ENCODE data around the gene RELT.

RELT gene

GRCh38 chr11:73389916-73390315, 13.7 kb downstream of the RELT start:
- no peak for FAIRE-seq

GRCh38 chr11:73390601-73391565, 14.7 kb downstream of the RELT start:
- FAIRE-seq = no peak
- no peak for DNase-seq (ENCODE audit: low spot score)

More at GRCh38 chr11:73389916-73390315, 13.7 kb downstream of the RELT start:
- no peak for DNase-seq (ENCODE audit: low spot score)

DNA sequence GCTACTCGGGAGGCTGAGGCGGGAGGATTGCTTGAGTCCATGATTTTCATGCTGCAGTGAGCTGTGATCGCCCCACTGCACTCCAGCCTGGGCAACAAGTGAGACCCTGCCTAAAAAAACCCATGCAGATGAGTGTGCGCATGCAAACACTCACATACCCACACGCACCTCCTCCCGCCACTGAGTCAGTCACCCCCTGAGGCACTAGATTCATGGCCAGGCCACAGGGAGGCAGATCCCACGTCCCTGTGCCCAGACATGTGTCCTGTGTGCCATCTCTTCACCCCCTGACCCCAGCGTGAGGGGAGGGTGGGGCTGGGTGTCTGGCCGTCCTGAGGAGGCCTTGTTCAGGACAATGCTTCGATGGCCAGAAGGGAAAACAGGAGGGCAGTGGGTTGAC, 15.5 kb downstream of the RELT start:
- no peak for FAIRE-seq
- no peak for DNase-seq (ENCODE audit: low spot score)

GRCh38 chr11:73392108-73393010, 16.2 kb downstream of the RELT start:
- FAIRE-seq (no peak), DNase-seq (ENCODE audit: low spot score) (no peak)

DNA sequence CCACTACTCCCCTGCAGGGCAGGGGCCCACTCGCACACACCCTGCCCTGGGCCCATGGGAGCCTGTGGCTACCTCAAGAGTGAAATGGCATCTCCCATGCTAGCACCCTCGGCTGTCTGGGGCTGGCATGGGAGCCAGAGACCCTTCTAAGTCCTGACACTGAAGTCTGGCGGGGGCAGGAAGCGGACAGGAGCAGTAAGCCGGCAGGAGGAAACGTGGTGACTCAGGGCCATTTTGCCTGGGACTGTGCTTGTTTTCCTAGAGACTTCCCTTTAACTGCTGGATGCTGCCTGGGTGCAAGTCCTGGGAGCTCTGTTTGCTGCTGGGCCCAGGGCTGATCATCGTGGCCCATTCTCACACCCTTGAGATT, 16.8 kb downstream of the RELT start:
- FAIRE-seq (no peak), DNase-seq (ENCODE audit: low spot score) (no peak)

DNA sequence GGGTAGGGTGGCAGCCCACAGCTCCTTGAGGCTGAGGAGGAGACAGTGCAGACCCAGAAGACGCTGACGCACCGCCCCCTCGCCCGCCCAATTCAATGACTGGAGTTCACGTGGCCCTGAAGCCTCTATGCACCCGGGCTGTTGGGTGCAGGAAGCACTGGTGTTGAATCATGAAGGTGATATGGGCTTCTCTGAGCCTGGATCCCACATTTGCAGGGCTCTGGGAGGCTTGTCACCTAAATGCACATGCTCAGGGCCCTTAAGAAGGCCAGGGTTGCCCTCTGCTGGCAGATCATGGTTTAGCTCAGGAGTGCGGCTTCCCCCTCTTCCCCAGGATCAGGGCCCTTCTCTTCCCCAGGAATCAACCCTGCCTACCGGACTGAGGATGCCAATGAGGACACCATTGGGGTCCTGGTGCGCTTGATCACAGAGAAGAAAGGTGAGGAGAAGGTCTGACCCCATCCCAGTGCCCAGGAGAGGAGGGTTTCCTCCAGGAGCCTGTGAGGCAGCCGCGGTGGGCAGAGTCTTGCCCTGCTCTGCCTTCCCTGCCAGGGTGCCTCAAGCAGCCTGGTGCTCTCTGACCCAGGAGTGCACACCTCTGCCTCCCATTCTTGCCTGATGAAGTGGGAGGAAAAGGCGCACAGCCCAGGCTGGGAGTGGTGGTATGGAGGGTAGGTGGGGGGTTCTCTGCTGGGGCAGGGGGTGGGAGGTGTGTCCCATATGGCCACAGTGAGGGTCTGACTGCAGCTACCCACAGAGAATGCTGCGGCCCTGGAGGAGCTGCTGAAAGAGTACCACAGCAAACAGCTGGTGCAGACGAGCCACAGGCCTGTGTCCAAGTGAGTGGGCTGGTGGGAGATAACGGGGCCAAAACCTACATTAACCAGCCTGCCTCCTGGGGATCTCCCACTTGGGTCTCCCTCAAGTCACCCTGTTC, 17.5 kb downstream of the RELT start:
- DNase-seq (ENCODE audit: low spot score) = peak; percentile 77
- FAIRE-seq = no peak

GRCh38 chr11:73394416-73395296, 18.5 kb downstream of the RELT start:
- no peak for FAIRE-seq
- no peak for DNase-seq (ENCODE audit: low spot score)

DNA sequence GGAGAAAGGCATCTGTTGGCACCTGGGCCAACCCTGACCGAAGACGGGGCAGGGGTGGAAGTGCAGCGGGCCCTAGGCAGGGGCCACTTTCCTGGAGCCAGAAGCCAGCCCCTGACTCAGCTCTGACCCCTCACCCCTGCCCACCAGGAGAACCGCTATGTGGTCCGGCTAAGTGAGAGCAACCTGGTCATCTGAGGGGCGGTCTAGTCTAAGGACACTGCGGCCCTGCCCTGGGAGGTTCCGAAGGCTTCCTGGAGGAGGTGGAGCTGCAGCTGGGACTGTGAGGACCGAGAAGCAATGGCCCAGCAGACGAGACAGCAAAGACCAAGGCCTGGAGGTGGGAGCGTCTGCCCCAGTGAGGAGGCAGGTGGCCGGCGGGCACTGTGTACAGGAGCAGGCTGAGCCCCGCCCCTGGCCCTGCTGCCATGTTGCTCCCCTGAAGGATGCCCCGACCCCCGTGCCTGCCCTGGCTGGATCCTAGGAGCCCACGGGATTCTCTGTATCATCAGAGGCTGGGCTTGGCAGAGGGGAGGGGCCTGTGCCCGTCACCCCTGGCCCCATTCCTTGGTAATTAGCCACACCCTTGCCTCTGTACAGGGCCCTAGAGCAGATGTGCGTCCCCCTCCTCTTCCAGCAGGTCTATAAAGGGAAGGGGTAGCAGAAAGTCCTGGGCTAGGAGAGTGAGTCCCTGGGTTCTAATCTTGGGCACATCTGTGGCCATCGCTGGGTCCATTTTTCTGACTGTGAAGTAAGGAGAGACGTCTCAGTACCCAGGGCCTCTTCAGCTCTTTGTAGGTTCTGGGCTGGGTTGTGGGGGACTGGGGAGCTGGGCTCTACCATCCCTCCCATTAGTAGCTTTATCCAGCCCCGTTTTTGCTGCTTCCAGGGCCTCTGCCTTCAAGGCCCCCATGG, 19.4 kb downstream of the RELT start:
- no peak for DNase-seq (ENCODE audit: low spot score)

DNA sequence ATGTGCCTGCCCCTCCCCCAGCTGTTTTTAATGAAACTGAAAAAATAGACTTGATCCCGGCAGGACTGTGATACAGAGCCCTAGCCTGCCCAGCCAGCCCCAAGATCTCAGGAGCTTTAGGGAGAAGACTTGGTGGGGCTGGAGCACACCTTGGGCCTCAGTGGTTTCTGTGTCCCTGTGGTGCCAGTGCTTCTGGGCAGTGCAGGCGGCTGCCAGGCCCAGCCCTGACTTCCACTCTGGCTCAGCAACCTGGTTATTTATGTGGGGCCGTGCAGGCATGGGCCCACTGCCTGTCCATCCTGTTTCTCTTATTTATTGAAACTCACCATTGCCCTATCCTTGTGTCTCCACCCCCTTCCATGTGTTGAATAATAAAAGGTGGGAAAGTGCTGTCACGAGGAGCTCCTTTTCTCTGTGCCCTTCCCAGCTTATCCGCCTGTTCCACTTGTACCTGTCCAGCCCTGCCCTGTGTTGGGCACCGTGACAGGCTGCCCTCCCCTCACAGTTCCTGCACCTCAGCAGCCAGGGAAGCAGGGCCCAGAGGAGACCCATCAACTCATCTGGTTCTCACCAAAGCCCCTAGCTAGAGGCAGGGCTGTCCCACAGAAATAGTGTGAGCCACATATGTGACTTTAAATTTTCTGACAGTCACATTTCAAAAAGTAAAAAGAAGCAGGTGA, 20.2 kb downstream of the RELT start:
- FAIRE-seq = no peak

More for the DNA sequence above, 19.4 kb downstream of the RELT start:
- no peak for FAIRE-seq

DNA sequence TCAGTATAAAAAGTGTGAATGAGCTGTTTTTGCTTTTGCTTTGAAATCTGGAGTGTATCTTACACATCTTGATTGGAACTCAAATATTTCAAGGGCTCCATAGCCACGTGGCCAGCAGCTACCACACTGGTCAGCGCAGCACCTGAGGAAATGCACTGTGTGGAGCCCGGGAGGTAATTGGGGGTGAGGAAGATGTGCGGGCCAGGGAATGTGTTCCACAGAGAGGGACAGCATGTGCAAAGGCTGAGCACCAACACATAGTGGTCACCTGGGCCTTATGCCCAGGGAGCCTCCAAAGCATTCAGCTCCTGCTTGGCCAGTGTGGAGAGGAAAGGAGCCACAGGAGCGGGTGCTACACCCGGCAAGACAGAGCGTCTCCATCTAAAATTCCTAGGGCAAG, 20.8 kb downstream of the RELT start:
- no peak for FAIRE-seq

More for the DNA sequence above, 20.2 kb downstream of the RELT start:
- no peak for DNase-seq (ENCODE audit: low spot score)

GRCh38 chr11:73397468-73398131, 21.4 kb downstream of the RELT start:
- DNase-seq (ENCODE audit: low spot score) = no peak
- FAIRE-seq = no peak

More for the DNA sequence above, 20.8 kb downstream of the RELT start:
- DNase-seq (ENCODE audit: low spot score) = no peak

GRCh38 chr11:73398132-73398526, 21.9 kb downstream of the RELT start:
- DNase-seq (ENCODE audit: low spot score) = no peak
- FAIRE-seq = no peak

DNA sequence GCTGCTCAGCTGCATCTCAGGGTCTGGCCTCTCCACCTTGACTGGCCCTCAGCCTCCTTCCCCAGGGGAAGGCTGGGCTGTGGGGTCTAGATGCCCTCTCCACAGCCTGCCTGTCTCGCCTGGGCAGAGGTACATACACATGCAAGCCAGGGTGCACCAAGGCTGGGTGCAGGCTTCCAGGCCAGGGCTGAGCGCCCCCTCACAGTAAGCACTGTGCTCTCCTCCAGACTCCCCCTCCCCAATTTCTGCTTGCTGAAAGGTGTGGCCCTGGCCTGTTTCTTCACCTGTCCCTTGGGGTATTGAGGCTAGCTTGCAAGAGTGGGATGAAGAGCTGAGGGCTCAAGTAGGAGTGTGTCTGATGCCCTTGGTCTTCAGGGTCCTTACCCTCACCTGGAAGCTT, 22.5 kb downstream of the RELT start:
- DNase-seq (ENCODE audit: low spot score) (no peak), FAIRE-seq (no peak)

DNA sequence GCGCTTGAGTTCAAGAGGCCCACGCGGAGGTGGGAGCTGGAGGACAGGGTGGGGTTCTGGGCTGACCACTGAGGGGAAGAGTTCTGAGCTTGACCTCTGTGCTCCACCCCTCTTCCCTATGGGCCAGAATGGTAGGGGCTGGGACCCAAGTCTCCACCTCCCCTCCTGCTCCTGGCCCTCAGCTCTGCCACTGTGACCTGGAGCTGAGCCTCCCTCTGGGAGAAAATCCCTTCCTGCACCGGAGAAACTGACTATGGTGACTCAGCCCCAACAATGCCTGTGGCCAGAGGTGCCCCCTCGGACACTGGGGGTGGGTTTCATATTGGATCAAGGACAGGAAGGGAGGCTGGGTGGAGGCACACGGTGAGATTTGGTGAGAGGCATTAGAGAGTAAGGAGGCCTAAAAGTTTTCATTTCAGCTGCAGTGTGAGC, 23.0 kb downstream of the RELT start:
- DNase-seq (ENCODE audit: low spot score) (no peak), FAIRE-seq (no peak)

- FAIRE-seq = no peak
- no peak for DNase-seq (ENCODE audit: low spot score)
These were observed 23.4 kb downstream of the RELT start for GRCh38 chr11:73399636-73400035.

DNA sequence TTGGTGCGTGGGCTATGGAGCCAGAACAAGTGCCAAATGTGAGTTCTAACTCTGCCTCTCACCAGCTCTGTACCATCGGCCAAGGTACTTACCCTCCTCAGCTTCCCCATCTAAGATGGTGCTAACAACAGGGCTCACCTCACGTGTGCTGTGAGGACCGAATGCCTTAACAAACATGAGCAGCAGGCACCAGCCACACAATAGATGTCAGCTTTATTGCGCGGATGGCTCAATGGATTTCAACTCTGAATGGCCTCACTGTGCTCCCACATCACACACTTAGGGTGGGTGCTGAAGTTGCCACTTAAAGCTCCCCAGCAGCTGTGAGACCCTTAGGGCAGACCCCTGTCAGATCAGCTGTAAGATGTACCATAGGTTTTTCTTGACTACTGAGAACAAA, 24.1 kb downstream of the RELT start:
- FAIRE-seq = peak; percentile 27
- no peak for DNase-seq (ENCODE audit: low spot score)

DNA sequence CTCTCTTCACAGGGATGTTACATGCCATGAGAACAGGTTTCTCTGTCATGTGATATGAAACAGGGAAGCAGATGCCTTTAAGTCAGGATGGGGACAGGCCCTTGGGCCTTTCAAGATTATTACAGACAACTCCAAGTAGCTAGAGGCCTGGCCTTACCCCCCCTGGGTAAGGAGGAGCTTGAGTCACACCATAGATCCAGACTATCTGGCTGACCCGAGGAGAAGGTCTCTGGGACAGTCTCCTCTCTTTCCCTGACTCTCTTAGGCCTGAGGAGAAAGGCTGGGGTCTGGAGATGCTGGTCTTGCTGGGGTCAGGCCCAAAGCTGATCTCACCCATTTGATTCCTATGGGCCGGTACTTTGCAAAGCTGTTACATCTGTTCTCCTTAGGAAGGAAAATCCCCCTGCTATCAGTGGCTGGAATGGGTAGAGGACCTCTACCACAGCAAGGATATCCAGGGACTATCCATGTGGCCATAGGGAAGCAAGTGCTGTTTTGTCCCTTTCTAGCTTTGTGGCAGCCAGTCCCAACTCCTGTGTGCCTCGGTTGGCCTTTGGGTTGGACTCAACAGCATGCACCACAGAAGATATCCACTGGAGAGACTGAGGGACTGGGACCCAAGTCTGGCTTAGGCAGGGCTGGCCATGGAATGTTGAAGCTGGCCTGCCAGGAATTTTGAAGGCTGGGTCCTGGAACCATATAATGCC, 25.2 kb downstream of the RELT start:
- no peak for DNase-seq (ENCODE audit: low spot score)
- FAIRE-seq = no peak
